K562 (cell line): Measurements from ENCODE around the gene SEC14L3.

ENCODE experiments used
- ATF4 ChIP-seq: fragments of 450-650 bp; formaldehyde crosslinking; IDR thresholded peaks from 2 replicates; pipeline ENCODE4 v1.4.0; 2022; ENCODE audit warnings: mild to moderate bottlenecking, moderate library complexity
- BHLHE40 ChIP-seq: IDR thresholded peaks from 2 replicates; pipeline ENCODE4 v1.6.1; 2011; ENCODE audit warnings: low read length, improper control_type of control experiment
- HNRNPL ChIP-seq: fragments of 200-400 bp; formaldehyde crosslinking; IDR thresholded peaks from 2 replicates; pipeline ENCODE4 v1.6.1; 2017; ENCODE audit warnings: low read depth, mild to moderate bottlenecking, low read length
- MYNN ChIP-seq, 2 experiments: sonication (generic); formaldehyde crosslinking in 1 of 2; IDR thresholded peaks; 2 replicates each; pipeline versions ENCODE4 v1.5.0 to v1.6.1; 2016 to 2020; ENCODE audit warnings: antibody characterized with exemption in 1 of 2, missing genetic modification reagents in 1 of 2
- NFIX ChIP-seq: fragments of 250-450 bp; sonication (Bioruptor Pico); IDR thresholded peaks from 2 replicates; pipeline ENCODE4 v1.4.0; 2020; ENCODE audit warnings: low read depth, mild to moderate bottlenecking, moderate library complexity
- ZBTB8A ChIP-seq: fragments of 450-650 bp; IDR thresholded peaks from 2 replicates; pipeline ENCODE4 v1.6.1; 2018; ENCODE audit warnings: mild to moderate bottlenecking, moderate library complexity; ENCODE audit not compliant: partially characterized antibody
- ZNF23 ChIP-seq: fragments of 250-450 bp; sonication (Bioruptor Pico); IDR thresholded peaks from 2 replicates; pipeline ENCODE4 v1.4.0; 2020; ENCODE audit warnings: mild to moderate bottlenecking

GRCh38 chr22:30445438-30446145 is 26.2 kb downstream of the SEC14L3 start:
- TF ChIP-seq MYNN (IDR thresholded peaks at IDR 0.05) (no peak), MYNN (CRISPR knock-in tag; IDR thresholded peaks at IDR 0.05) (no peak), ZNF23 (CRISPR knock-in tag) (no peak), BHLHE40 (no peak), NFIX (CRISPR knock-in tag) (no peak), ZBTB8A (no peak), ATF4 (CRISPR knock-in tag) (no peak), HNRNPL (no peak)
